SK-N-MC (cell line): ENCODE measurements around the gene PRF1.

ENCODE experiments used
- DNase-seq: peaks from one replicate; pipeline ENCODE4 v3.0.0-alpha.2; 2011; ENCODE audit warnings: low read depth, low spot score
- H3K27ac ChIP-seq: fragments of 200-600 bp; sonication (generic); 2 replicates; pipeline ENCODE4 v1.5.1; 2016; ENCODE audit warnings: mixed run types
- H3K36me3 ChIP-seq: fragments of 200-600 bp; sonication (generic); 2 replicates; pipeline ENCODE4 v1.6.1; 2017; ENCODE audit warnings: antibody characterized with exemption, low read length, mixed read lengths; ENCODE audit not compliant: insufficient read depth
- H3K4me3 ChIP-seq: fragments of 200-600 bp; sonication (generic); 2 replicates; pipeline ENCODE4 v1.5.1; 2016
- H3K9ac ChIP-seq: fragments of 200-600 bp; sonication (generic); 2 replicates; pipeline ENCODE4 v1.8.0; 2017; ENCODE audit warnings: mixed run types, mixed read lengths; ENCODE audit not compliant: insufficient read length
- H3K9me3 ChIP-seq: fragments of 200-600 bp; sonication (generic); 2 replicates; pipeline ENCODE4 v1.6.1; 2017; ENCODE audit warnings: low read depth, mild to moderate bottlenecking, antibody characterized with exemption, low read length, moderate library complexity, mixed read lengths
- EZH2 ChIP-seq: fragments of 200-600 bp; sonication (generic); IDR thresholded peaks from one replicate; pipeline ENCODE4 v1.6.1; 2017; ENCODE audit warnings: antibody characterized with exemption
- FOXP2 ChIP-seq: optimal IDR thresholded peaks from 2 replicates; pipeline ENCODE3; 2011; ENCODE audit warnings: mild to moderate bottlenecking, moderate library complexity; ENCODE audit not compliant: insufficient read depth; ENCODE audit errors: extremely low read length, control extremely low read depth
- POLR2AphosphoS5 ChIP-seq: IDR thresholded peaks from 2 replicates; pipeline ENCODE4 v1.6.1; 2012; ENCODE audit warnings: mild to moderate bottlenecking, low read depth, low read length, borderline replicate concordance

The PRF1 gene

GRCh38 chr10:70592186-70592735, 10.3 kb downstream of the PRF1 start:
- H3K27ac ChIP-seq: no peak overlapping the region
- H3K9ac ChIP-seq: no peak overlapping the region
- no peak for TF ChIP-seq FOXP2
- no peak for TF ChIP-seq POLR2AphosphoS5
- TF ChIP-seq EZH2: no peak
- no peaks in the 10 kb centered on the region for H3K36me3 ChIP-seq
- no peak for DNase-seq
- H3K4me3 ChIP-seq: no peak overlapping the region
- no peaks in the 10 kb centered on the region for H3K9me3 ChIP-seq

- no peak overlapping the region for H3K9ac ChIP-seq
- no peaks in the 10 kb centered on the region for H3K9me3 ChIP-seq
- TF ChIP-seq POLR2AphosphoS5 (no peak), EZH2 (no peak), FOXP2 (no peak)
- H3K36me3 ChIP-seq: no peaks in the 10 kb centered on the region
- no peak overlapping the region for H3K4me3 ChIP-seq
- H3K27ac ChIP-seq: no peak overlapping the region
- DNase-seq: no peak
Observed at GRCh38 chr10:70590655-70591416, 11.7 kb downstream of the PRF1 start.

- no peaks in the 10 kb centered on the region for H3K36me3 ChIP-seq
- H3K4me3 ChIP-seq: no peak overlapping the region
- no peaks in the 10 kb centered on the region for H3K9me3 ChIP-seq
- H3K9ac ChIP-seq: no peak overlapping the region
- DNase-seq: no peak
- H3K27ac ChIP-seq: no peak overlapping the region
- TF ChIP-seq FOXP2: no peak
- TF ChIP-seq POLR2AphosphoS5: no peak
- no peak for TF ChIP-seq EZH2
Observed at GRCh38 chr10:70589762-70590654, 12.5 kb downstream of the PRF1 start.

DNA sequence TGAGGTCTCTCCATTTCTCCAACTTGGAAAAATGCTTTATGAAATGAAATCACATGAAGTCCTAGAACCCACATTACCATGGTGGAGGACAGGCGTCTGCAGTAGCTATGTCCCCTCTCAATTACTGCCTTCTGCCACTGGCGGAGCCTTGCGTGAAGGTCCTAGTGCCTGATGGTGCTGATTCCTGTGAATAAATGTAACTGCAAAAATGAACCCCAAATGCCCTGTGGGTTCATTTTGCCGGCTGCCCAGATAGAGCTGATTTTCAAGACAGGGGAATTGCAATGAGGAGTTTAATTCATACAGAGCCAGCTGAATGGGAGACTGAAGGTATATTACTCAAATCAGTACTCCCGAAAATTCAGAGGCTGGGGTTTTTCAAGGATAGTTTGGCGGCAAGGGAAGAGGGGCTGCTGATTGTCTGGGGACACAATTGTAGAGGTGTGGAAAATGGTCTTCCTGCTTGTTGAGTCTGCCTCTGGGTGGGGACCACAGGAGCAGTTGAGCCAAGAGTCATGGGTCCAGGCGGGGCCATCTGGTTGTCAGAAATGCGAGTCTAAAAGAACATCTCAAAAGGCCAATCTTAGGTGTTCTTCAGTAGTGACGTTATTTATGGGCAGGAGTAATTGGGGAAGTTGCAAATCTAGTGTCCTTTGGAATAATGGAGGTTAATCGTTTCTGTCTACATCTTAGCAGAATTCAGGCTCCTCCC, 13.5 kb downstream of the PRF1 start:
- no peak overlapping the region for H3K9ac ChIP-seq
- no peak overlapping the region for H3K27ac ChIP-seq
- H3K4me3 ChIP-seq: no peak overlapping the region
- H3K9me3 ChIP-seq: no peaks in the 10 kb centered on the region
- TF ChIP-seq FOXP2: no peak
- no peak for TF ChIP-seq POLR2AphosphoS5
- no peak for TF ChIP-seq EZH2
- DNase-seq: no peak
- no peaks in the 10 kb centered on the region for H3K36me3 ChIP-seq

DNA sequence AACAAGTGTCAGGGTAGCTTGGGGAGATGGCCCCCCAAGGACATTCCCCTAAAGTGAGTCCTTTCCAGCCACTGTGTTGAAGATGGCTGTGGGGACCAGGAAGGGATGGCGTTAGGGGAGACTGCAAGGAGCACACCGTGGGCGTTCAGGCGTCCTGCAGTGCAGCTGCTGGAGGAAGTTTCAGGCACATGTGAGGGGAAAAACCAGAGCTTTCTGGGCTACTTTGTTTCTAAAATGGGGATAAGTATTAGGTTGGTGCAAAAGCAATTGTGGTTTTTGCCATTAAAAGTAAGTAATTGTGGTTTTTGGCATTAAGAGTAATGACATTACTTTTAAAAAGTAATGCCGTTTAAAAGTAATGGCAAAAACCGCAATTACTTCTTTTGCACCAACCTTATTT, 14.3 kb downstream of the PRF1 start:
- Histone ChIP-seq H3K4me3 (no peak overlapping the region), H3K36me3 (no peaks in the 10 kb centered on the region), H3K9me3 (no peaks in the 10 kb centered on the region), H3K27ac (no peak overlapping the region), H3K9ac (no peak overlapping the region)
- DNase-seq: no peak
- TF ChIP-seq POLR2AphosphoS5: no peak
- no peak for TF ChIP-seq FOXP2
- TF ChIP-seq EZH2: no peak

GRCh38 chr10:70587045-70587658, 15.4 kb downstream of the PRF1 start:
- TF ChIP-seq FOXP2 (no peak), POLR2AphosphoS5 (no peak), EZH2 (no peak)
- no peak overlapping the region for H3K9ac ChIP-seq
- no peaks in the 10 kb centered on the region for H3K9me3 ChIP-seq
- no peak for DNase-seq
- H3K36me3 ChIP-seq: no peaks in the 10 kb centered on the region
- no peak overlapping the region for H3K4me3 ChIP-seq
- no peak overlapping the region for H3K27ac ChIP-seq

DNA sequence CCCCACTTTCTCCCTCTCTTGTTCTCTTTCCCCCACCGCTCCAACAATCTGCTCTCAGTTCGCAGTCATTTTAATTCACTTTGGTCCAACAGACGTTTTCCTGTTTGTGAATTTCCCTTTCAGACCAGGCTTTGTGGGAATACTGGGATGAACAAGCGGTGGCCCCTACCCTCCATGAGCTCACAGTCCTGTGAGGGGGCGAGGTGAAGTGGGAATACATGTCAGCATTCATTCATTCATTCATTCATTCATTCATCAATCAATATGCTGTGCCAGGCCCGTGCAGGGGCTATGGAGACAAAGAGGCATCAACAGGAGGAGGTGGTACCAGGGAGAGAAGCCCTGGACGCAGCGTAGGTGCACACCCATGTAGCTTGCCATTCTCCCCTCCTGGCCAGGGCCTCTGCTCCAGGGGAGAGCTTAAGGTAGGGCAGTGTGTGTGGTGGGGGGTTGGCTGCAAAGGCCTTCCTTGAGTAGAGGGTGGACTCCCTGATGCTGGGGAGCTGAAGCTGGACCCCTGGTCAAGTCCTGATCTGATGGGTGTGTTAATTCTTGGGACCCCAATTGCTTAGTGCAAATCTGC, 16.1 kb downstream of the PRF1 start:
- Histone ChIP-seq H3K9ac (no peak overlapping the region), H3K36me3 (no peaks in the 10 kb centered on the region), H3K9me3 (no peaks in the 10 kb centered on the region), H3K27ac (no peak overlapping the region), H3K4me3 (no peak overlapping the region)
- no peak for TF ChIP-seq POLR2AphosphoS5
- no peak for TF ChIP-seq FOXP2
- no peak for TF ChIP-seq EZH2
- no peak for DNase-seq
